WTC11 (cell line): ENCODE data around the gene MEST. TPM values are rescaled to one million over a fixed set of nuclear protein-coding genes. Genes with fewer than 3 reads are reported as not detected.
"Not testable (repeated sequence)": the region's sequence is repeated elsewhere in the genome, so short reads cannot be mapped to it uniquely, and the experiment has no call there.

ENCODE experiments used
- ATAC-seq: fragments of 200-7000 bp; cut with Tn5 transposase; 2 replicates; pipeline ENCODE4 v1.10.0; 2021; ENCODE audit warnings: mild to moderate bottlenecking, moderate library complexity
- CTCF ChIA-PET: fragments of 300-600 bp; sonication (Branson Sonifier 250); formaldehyde crosslinking; loops from one replicate; lab custom pipeline; 2021; ENCODE audit warnings: antibody characterized with exemption; lab: Charles Lee
- POLR2A ChIA-PET: fragments of 350-600 bp; sonication (Branson Sonifier 250); formaldehyde crosslinking; loops from one replicate; lab custom pipeline; 2021; ENCODE audit warnings: antibody characterized with exemption; lab: Charles Lee
- DNase-seq: peaks from one replicate; pipeline ENCODE4 v3.0.0; 2021; ENCODE audit warnings: low spot score
- H3K27ac Mint-ChIP-seq: 2 replicates; pipeline ENCODE4 v1.8.0; 2021; ENCODE audit warnings: mixed read lengths
- H3K27me3 Mint-ChIP-seq: 2 replicates; pipeline ENCODE4 v1.8.0; 2021; ENCODE audit warnings: low read depth, mild to moderate bottlenecking, moderate library complexity, mixed read lengths
- H3K36me3 Mint-ChIP-seq: 2 replicates; pipeline ENCODE4 v1.8.0; 2021; ENCODE audit warnings: mixed read lengths
- H3K4me1 Mint-ChIP-seq: 2 replicates; pipeline ENCODE4 v1.8.0; 2022; ENCODE audit warnings: mixed read lengths
- H3K4me3 Mint-ChIP-seq: 2 replicates; pipeline ENCODE4 v1.8.0; 2021; ENCODE audit warnings: mild to moderate bottlenecking, moderate library complexity, mixed read lengths
- H3K9me3 Mint-ChIP-seq: 2 replicates; pipeline ENCODE4 v1.8.0; 2021; ENCODE audit warnings: mixed read lengths
- ATF1 ChIP-seq: sonication (generic); formaldehyde crosslinking; IDR thresholded peaks from 2 replicates; pipeline ENCODE4 v1.8.1; 2023; ENCODE audit warnings: mild to moderate bottlenecking, moderate library complexity, missing genetic modification reagents
- GTF2I ChIP-seq: fragments of 250-450 bp; sonication (Bioruptor Pico); conservative IDR thresholded peaks from 2 replicates; pipeline ENCODE4 v1.4.0; 2021; ENCODE audit warnings: mild to moderate bottlenecking
- HMGA2 ChIP-seq: fragments of 250-450 bp; sonication (Bioruptor Pico); IDR thresholded peaks from 2 replicates; pipeline ENCODE4 v1.4.0; 2021; ENCODE audit warnings: mild to moderate bottlenecking, moderate library complexity
- JAZF1 ChIP-seq: fragments of 250-450 bp; sonication (Bioruptor Pico); IDR thresholded peaks from 2 replicates; pipeline ENCODE4 v1.9.0; 2021; ENCODE audit warnings: moderate library complexity, mild to moderate bottlenecking, inconsistent platforms
- MXD4 ChIP-seq: fragments of 250-450 bp; sonication (Bioruptor Pico); IDR thresholded peaks from 2 replicates; pipeline ENCODE4 v1.8.0; 2021; ENCODE audit warnings: mild to moderate bottlenecking, moderate library complexity, borderline replicate concordance
- PRDM15 ChIP-seq: sonication (generic); formaldehyde crosslinking; IDR thresholded peaks from 2 replicates; pipeline ENCODE4 v1.8.0; 2022; ENCODE audit warnings: missing genetic modification reagents
- SMAD4 ChIP-seq: sonication (generic); formaldehyde crosslinking; IDR thresholded peaks from 2 replicates; pipeline ENCODE4 v1.8.0; 2022; ENCODE audit warnings: mild to moderate bottlenecking, missing genetic modification reagents
- TEAD4 ChIP-seq: sonication (generic); formaldehyde crosslinking; IDR thresholded peaks from 2 replicates; pipeline ENCODE4 v1.8.0; 2022; ENCODE audit warnings: mild to moderate bottlenecking, missing genetic modification reagents
- ZNF138 ChIP-seq: sonication (generic); formaldehyde crosslinking; conservative IDR thresholded peaks from 2 replicates; pipeline ENCODE4 v1.8.1; 2022; ENCODE audit warnings: mild to moderate bottlenecking, moderate library complexity, missing genetic modification reagents
- total RNA-seq: library from RNA; stranded (reverse); gene quantifications from 3 replicates; pipeline ENCODE4 v1.2.3, GENCODE V29; 2021
- TF ChIP-seq, protein P1 (sequence below): sonication (generic); formaldehyde crosslinking; conservative IDR thresholded peaks from 2 replicates; pipeline ENCODE4 v1.8.1; 2022; ENCODE audit warnings: mild to moderate bottlenecking, missing genetic modification reagents
- TF ChIP-seq, protein P2 (sequence below): fragments of 200-600 bp; IDR thresholded peaks from 2 replicates; pipeline ENCODE4 v1.8.0; 2022; ENCODE audit warnings: antibody characterized with exemption

Gene MEST
- total RNA-seq, 1 experiment from 2014 or later: 188 TPM

DNA sequence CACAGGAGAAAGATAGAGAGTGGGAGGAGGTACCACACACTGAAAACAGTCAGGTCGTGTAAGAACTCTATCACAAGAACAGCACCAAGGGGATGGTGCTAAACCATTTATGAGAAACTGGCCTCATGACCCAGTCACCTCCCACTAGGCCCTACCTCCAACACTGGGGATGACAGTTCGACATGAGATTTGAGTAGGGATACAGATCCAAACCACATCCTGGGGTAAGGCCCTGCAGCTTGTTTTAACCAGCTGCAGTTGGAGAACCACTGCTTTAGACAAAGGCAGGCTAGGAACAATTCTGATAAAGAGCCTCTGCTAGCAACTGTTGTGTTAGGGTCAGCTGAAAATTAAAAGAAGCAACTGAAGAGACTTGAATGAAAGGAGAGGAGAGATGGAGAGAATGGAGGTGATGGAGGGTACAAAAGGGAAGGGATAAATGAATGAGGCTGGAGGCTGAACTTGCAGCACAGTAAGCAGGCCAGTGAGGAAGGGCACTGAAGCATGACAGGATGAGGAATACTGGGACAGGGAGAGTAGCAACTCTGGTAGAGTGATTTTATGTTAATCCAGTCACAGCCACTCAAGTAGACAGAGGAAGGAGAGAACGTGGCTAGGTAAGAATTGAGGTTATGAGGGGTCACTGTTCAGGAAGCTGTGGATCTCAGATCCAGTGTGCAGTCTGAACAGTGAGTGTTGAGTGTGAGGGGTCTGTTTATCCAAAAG, 23.6 kb downstream of the MEST start:
- ChIA-PET CTCF (no interaction called here), POLR2A (no interaction called here)
- Mint-ChIP-seq H3K27ac (no peak overlapping the region), H3K4me3 (no peak overlapping the region), H3K27me3 (no peaks in the 10 kb centered on the region), H3K36me3 (no peaks in the 10 kb centered on the region), H3K9me3 (no peaks in the 10 kb centered on the region), H3K4me1 (no peaks in the 10 kb centered on the region)
- ATAC-seq (no peak), DNase-seq (no peak)
- TF ChIP-seq, protein P1, sequence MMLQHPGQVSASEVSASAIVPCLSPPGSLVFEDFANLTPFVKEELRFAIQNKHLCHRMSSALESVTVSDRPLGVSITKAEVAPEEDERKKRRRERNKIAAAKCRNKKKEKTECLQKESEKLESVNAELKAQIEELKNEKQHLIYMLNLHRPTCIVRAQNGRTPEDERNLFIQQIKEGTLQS: no peak

DNA sequence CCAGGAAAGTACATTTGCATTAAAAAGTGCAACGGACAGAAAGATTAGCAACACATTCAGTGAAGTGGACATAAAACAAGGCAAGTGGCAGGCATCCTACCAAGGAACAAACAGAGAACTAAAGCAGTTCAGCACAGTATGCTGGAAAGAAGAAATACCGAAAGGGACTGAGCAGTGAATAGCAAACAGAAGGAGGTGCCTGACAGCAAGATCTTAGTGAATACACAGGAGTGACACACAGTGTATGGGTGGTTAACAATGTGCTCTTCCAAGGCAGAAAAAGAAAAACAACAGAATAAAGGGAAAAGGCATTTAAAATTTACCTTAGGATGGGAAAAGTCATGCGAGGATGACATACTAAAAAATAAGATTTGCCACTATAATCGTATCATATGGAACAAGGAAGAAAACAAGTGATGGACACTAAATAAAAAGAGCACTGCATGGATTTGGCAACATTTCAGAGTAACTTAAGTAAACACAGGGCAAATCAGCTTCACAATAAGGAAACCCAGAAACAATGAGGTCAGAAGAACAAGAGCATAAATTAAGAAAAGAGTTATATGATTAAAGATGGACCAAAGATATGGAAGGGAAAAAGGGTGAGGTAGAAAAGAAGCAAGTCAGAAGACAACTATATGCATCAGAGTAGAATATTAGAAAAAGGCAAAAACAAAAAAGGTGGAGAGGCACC, 29.5 kb downstream of the MEST start:
- POLR2A ChIA-PET: no interaction called here
- Mint-ChIP-seq H3K27ac (no peak overlapping the region), H3K4me3 (no peak overlapping the region), H3K9me3 (no peaks in the 10 kb centered on the region), H3K36me3 (no peaks in the 10 kb centered on the region), H3K27me3 (no peaks in the 10 kb centered on the region), H3K4me1 (no peaks in the 10 kb centered on the region)
- DNase-seq (no peak), ATAC-seq (no peak)
- TF ChIP-seq MXD4 (no peak), SMAD4 (no peak), JAZF1 (CRISPR knock-in tag) (no peak), HMGA2 (CRISPR knock-in tag) (no peak), PRDM15 (no peak), ATF1 (CRISPR knock-in tag) (no peak), GTF2I (CRISPR knock-in tag) (no peak), TEAD4 (CRISPR knock-in tag) (no peak)
- TF ChIP-seq, protein P2, sequence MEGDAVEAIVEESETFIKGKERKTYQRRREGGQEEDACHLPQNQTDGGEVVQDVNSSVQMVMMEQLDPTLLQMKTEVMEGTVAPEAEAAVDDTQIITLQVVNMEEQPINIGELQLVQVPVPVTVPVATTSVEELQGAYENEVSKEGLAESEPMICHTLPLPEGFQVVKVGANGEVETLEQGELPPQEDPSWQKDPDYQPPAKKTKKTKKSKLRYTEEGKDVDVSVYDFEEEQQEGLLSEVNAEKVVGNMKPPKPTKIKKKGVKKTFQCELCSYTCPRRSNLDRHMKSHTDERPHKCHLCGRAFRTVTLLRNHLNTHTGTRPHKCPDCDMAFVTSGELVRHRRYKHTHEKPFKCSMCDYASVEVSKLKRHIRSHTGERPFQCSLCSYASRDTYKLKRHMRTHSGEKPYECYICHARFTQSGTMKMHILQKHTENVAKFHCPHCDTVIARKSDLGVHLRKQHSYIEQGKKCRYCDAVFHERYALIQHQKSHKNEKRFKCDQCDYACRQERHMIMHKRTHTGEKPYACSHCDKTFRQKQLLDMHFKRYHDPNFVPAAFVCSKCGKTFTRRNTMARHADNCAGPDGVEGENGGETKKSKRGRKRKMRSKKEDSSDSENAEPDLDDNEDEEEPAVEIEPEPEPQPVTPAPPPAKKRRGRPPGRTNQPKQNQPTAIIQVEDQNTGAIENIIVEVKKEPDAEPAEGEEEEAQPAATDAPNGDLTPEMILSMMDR: no peak
- CTCF ChIA-PET: no interaction called here

DNA sequence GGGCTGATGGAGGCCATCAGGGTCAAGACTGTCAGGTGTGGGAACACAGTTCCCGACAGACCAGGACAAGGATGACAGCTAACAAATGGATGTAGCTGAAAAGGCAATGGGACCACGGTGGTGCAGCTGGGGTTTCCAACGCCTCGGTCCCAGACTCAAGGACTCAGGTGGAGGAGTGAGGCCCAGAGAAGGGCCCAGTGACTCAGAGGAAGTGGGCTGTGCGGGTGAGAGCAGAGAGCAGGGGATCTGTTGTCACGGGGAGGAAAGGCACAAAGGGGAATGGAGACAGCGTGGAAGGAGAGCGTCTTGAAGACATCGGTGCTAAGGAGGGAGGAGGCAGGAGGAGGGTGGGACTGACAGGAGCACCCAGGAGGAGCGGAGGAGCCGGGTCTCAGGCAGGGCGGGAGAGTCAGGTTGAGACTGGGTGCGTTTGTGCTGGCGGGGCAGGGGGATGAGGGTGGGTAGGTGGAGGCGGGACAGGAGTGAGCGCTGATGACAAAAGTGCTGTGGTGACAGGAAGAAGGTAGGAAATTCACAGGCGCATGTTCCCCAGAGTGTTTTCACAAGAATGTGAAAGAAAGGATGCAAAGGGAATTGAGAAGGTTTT, 31.7 kb downstream of the MEST start:
- H3K27ac Mint-ChIP-seq, CTCF ChIA-PET, DNase-seq, H3K27me3 Mint-ChIP-seq, POLR2A ChIA-PET, H3K4me3 Mint-ChIP-seq, ATAC-seq, H3K9me3 Mint-ChIP-seq, H3K36me3 Mint-ChIP-seq, H3K4me1 Mint-ChIP-seq: not testable (repeated sequence)

- DNase-seq: no peak
- peaks cover 2% of the 10 kb centered on the region; the same call in 1 of the 2 replicates for H3K36me3 Mint-ChIP-seq
- ChIA-PET POLR2A (no interaction called here), CTCF (no interaction called here)
- H3K27ac Mint-ChIP-seq: no peak overlapping the region
- no peak for ATAC-seq
- TF ChIP-seq ZNF138 (CRISPR knock-in tag): no peak
- no peaks in the 10 kb centered on the region for H3K27me3 Mint-ChIP-seq
- H3K4me1 Mint-ChIP-seq: no peaks in the 10 kb centered on the region
- H3K9me3 Mint-ChIP-seq: no peaks in the 10 kb centered on the region
- no peak overlapping the region for H3K4me3 Mint-ChIP-seq
Measured at GRCh38 chr7:130524628-130525027, 32.7 kb downstream of the MEST start.

- ATAC-seq, DNase-seq, H3K27me3 Mint-ChIP-seq, H3K36me3 Mint-ChIP-seq, H3K4me1 Mint-ChIP-seq, H3K27ac Mint-ChIP-seq, CTCF ChIA-PET, POLR2A ChIA-PET, H3K9me3 Mint-ChIP-seq, H3K4me3 Mint-ChIP-seq: not testable (repeated sequence)
Measured at GRCh38 chr7:130527752-130528355, 36.0 kb downstream of the MEST start.
